Heart left ventricle (tissue), 16 donors: ENCODE data around the gene IKZF1. TPM values are rescaled to one million over a fixed set of nuclear protein-coding genes. Genes with fewer than 3 reads are reported as not detected.

Experiments
- ATAC-seq, 4 donors: fragments of 200-7000 bp; cut with Tn5 transposase; one replicate each; pipeline ENCODE4 v1.9.1; 2020 to 2022; ENCODE audit warnings: moderate library complexity in 4 of 4, mild to moderate bottlenecking in 3 of 4, moderate number of reproducible peaks in 1 of 4
- DNase-seq, 5 donors: peaks; one replicate each; pipeline ENCODE4 v3.0.0-alpha.2; 2020
- H3K27ac ChIP-seq, 12 donors: fragments of 200-600 bp; sonication (generic) in 4 of 12; one replicate each; pipeline versions ENCODE4 v1.5.0 to v1.8.0; 2016 to 2022; ENCODE audit warnings: mild to moderate bottlenecking in 2 of 12
- H3K27me3 ChIP-seq, 9 donors: fragments of 200-600 bp; sonication (generic) in 2 of 9; one replicate each; pipeline versions ENCODE4 v1.5.1 to v1.8.0; 2016 to 2022; ENCODE audit warnings: mild to moderate bottlenecking in 3 of 9
- H3K36me3 ChIP-seq, 9 donors: fragments of 200-600 bp; sonication (generic) in 2 of 9; one replicate each; pipeline versions ENCODE4 v1.5.0 to v1.8.0; 2018 to 2022; ENCODE audit warnings: mild to moderate bottlenecking in 2 of 9
- H3K4me1 ChIP-seq, 12 donors: fragments of 200-600 bp; sonication (generic) in 4 of 12; one replicate each; pipeline versions ENCODE4 v1.5.0 to v1.8.0; 2016 to 2022; ENCODE audit warnings: mild to moderate bottlenecking in 3 of 12
- H3K4me3 ChIP-seq, 12 donors: fragments of 200-600 bp; sonication (generic) in 4 of 12; one replicate each; pipeline versions ENCODE4 v1.5.0 to v1.8.0; 2017 to 2022; ENCODE audit warnings: mild to moderate bottlenecking in 9 of 12, moderate library complexity in 4 of 12
- H3K9me3 ChIP-seq, 12 donors: fragments of 200-600 bp; sonication (generic) in 4 of 12; one replicate each; pipeline versions ENCODE4 v1.5.0 to v1.8.0; 2016 to 2022; ENCODE audit warnings: mild to moderate bottlenecking in 1 of 12
- CTCF ChIP-seq, 12 donors: fragments of 200-600 bp; sonication (generic) in 4 of 12; IDR thresholded peaks; one replicate each; pipeline versions ENCODE4 v1.5.0 to v1.8.0; 2018 to 2022; ENCODE audit warnings: antibody characterized with exemption in 12 of 12, mild to moderate bottlenecking in 5 of 12
- POLR2A ChIP-seq, 2 donors: fragments of 450-650 bp; IDR thresholded peaks; one replicate each; pipeline ENCODE4 v1.6.1; 2017; ENCODE audit warnings: antibody characterized with exemption in 2 of 2, mild to moderate bottlenecking in 2 of 2, moderate library complexity in 2 of 2
- WGBS, 4 donors: extraction: QIAGEN DNeasy Blood & Tissue Kit in 2 of 4; methylation state at CpG; one replicate each; pipeline versions ENCODE4 v1.1.5 to v1.1.7; 2013 to 2018; 5-methylcytosine and 5-hydroxymethylcytosine counted together
- intact Hi-C, 10 donors: fragments of 100-400 bp; cut with DNase I; formaldehyde crosslinking; loops; one replicate each; pipeline versions ENCODE4 v1.11.1 to v1.14.2; 2022
- polyA plus RNA-seq, 2 donors: library from polyadenylated mRNA; stranded (reverse); fragments of 200-250 nt; gene quantifications; one replicate each; pipeline ENCODE4 v1.2.3, GENCODE V29; 2013
- total RNA-seq, 9 donors: library from RNA; depleted of rRNA in 2 of 9; stranded (reverse); fragments of >200 nt in 2 of 9; fragmentation: NEBNext Ultra II Directional in 3 of 9; extraction: Animal tissue kit (Norgen Biotek cat#: 25700) in 3 of 9; gene quantifications; one replicate each; pipeline versions ENCODE4 v1.1.0 to v1.2.4, GENCODE V29; 2016 to 2023
- donor health status: ischemic (EF 13 %, LVEDD 7.1; RV severe dilation, severe dysfunction).
- donor health status: healthy with polysubstance abuse.
- donor health status: DM: no; HTN: yes; CAD: no.
- donor health status: DM: no; HTN: no; CAD: no.
- donor health status: ischemic (EF 25% LVEDD 6.9; RV normal size, moderate dysfunction).
- donor health status: ischemic (EF 25% LVEDD 5.7; RV mildly dilated, moderate dysfunction).
- donor health status: healthy.
- donor health status: DM: yes; HTN: yes; CAD: no.
- donor health status: ischemic (EF 35%, LVEDD 5.7; RV mildly dilated, moderate dysfunction).
- donor health status: nonischemic (EF 11% LVEDD 7.7; RV severe dilation, severe dysfunction).
- donor health status: DM: yes; HTN: yes; CAD: no.
- donor health status: PGD.
- donor health status: ischemic (EF 29% LVEDD 5.4; RV normal size, mild dysfunction).
- donor health status: nonischemic (EF 23%, LVEDD 6.1; RV moderate dilation, normal function).

The IKZF1 gene
- total and polyA plus RNA-seq, 11 donors: 0.30 to 27.8 (median 2.4) TPM

GRCh38 chr7:50334341-50334994 is 30.0 kb downstream of the IKZF1 start:
- H3K4me3 ChIP-seq: no peak overlapping the region
- TF ChIP-seq CTCF (IDR thresholded peaks at IDR 0.05) (no peak), POLR2A (IDR thresholded peaks at IDR 0.05) (no peak)
- peaks cover 0 to 92% (median 0%) of the 10 kb centered on the region in 12 donors for H3K4me1 ChIP-seq
- intact Hi-C loops: no loop called here
- H3K27me3 ChIP-seq: peaks cover 0 to 33% (median 0%) of the 10 kb centered on the region in 9 donors
- no peaks in the 10 kb centered on the region for H3K36me3 ChIP-seq
- WGBS, 4 donors: 93 to 100% (median 95%) methylated on average over 1 of the region's 1 CpG
- DNase-seq (no peak), ATAC-seq (no peak)
- no peaks in the 10 kb centered on the region for H3K9me3 ChIP-seq
- peak overlapping the region in 1 of 12 donors; percentile 79 for H3K27ac ChIP-seq

GRCh38 chr7:50335230-50335794 is 30.8 kb downstream of the IKZF1 start:
- Histone ChIP-seq H3K4me3 (no peak overlapping the region), H3K27ac (peak overlapping the region in 1 of 12 donors; percentile 82), H3K9me3 (no peaks in the 10 kb centered on the region), H3K4me1 (peaks cover 0 to 92% (median 0%) of the 10 kb centered on the region in 12 donors), H3K36me3 (no peaks in the 10 kb centered on the region), H3K27me3 (peaks cover 0 to 29% (median 0%) of the 10 kb centered on the region in 9 donors)
- WGBS, 4 donors: 94 to 98% (median 95%) methylated on average over 1 of the region's 1 CpG
- intact Hi-C loops: no loop called here
- TF ChIP-seq POLR2A (IDR thresholded peaks at IDR 0.05): no peak
- TF ChIP-seq CTCF (IDR thresholded peaks at IDR 0.05): no peak
- no peak for ATAC-seq
- no peak for DNase-seq

- 70 to 75% (median 73%) methylated on average over 21 to 22 of the region's 22 CpGs for WGBS, 4 donors
- H3K4me3 ChIP-seq: no peak overlapping the region
- peak overlapping the region in 1 of 12 donors; percentile 82 for H3K27ac ChIP-seq
- peaks cover 0 to 91% (median 0%) of the 10 kb centered on the region in 12 donors for H3K4me1 ChIP-seq
- ATAC-seq (no peak), DNase-seq (no peak)
- no peaks in the 10 kb centered on the region for H3K9me3 ChIP-seq
- H3K27me3 ChIP-seq: peaks cover 0 to 30% (median 0%) of the 10 kb centered on the region in 9 donors
- no peaks in the 10 kb centered on the region for H3K36me3 ChIP-seq
- TF ChIP-seq CTCF (IDR thresholded peaks at IDR 0.05) (no peak), POLR2A (IDR thresholded peaks at IDR 0.05) (no peak)
- intact Hi-C loops: no loop called here
These were observed 31.6 kb downstream of the IKZF1 start for GRCh38 chr7:50335795-50336754.
